Measurements from ENCODE around the gene SPATA9. TPM values are rescaled to one million over a fixed set of nuclear protein-coding genes. Genes with fewer than 3 reads are reported as not detected.
A peak's percentile ranks its signal among the peaks of the same experiment; 100 is the strongest.

The SPATA9 gene
- total RNA-seq, 1 experiment from 2014 or later, result 0.34 TPM

DNA sequence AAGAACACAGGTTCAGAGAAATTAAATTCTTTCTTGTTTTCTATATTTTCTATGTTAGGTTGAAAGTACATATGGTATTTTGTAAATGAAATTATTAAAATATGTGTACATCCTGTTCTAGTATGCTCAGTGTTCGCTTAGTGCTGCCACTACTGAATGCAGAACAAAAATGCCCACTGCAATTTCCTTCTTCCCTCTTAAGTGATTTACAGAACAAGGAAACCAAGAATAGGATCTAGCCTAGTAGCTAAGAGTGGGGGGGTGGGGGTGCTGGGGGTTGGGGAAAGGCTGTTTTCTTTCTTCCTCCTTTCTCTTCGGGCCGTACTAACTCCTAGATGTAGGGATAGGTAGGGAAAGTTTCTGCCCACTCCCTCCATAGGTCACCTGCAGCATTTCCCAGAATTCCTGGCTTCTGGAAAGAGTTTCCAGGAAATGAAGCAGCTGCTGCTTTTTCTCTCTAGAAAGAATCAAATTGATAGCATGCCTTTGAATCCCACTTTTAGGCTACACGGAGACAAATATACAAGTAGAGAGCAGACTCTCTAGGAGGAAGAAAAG lies 15.7 kb downstream of the SPATA9 start:
- H3K9me3 Mint-ChIP-seq (ENCODE audit: unreplicated experiment), result no peaks in the 10 kb centered on the region
- CTCF ChIA-PET, result no interaction called here

DNA sequence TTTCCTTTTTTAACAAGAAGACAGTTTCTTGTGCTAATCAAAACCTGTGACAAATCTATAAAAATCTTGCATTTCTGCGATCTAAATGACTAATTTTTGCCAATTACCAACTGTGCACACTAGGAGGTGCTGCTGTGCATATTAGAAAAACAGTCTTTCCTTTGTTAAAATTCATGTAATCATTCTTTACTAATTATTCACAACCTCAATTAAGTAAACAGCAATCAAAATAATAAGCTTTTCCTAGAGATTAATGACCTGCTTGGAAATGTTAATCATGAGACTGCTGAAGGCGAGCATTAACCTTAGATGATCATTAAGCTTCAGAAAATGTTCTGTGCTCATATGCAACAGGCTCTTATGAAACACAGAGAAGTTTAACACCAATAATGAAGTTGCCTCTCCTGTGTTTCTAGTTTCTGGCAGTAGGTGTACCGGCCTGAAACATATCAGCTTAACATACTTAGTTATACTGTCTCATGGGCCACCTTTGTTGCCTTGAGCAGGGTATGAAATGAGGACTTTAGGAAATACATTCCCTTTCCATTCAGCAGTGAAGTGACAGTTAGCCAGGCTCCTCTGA lies 18.5 kb downstream of the SPATA9 start:
- no peaks in the 10 kb centered on the region for H3K27me3 ChIP-seq (replicated peaks; ENCODE audit: control insufficient read depth, insufficient read depth, low read length)
- Mint-ChIP-seq H3K4me1 (ENCODE audit: low read depth, unreplicated experiment) (no peaks in the 10 kb centered on the region), H3K36me3 (ENCODE audit: insufficient read depth, unreplicated experiment) (no peaks in the 10 kb centered on the region), H3K27ac (ENCODE audit: unreplicated experiment) (no peak overlapping the region), H3K27me3 (ENCODE audit: insufficient read depth, unreplicated experiment) (no peaks in the 10 kb centered on the region), H3K4me3 (ENCODE audit: unreplicated experiment) (no peak overlapping the region), H3K9me3 (ENCODE audit: unreplicated experiment) (no peaks in the 10 kb centered on the region)
- no peak overlapping the region for H3K4me3 ChIP-seq (ENCODE audit: low read depth, low read length)
- TF ChIP-seq, protein P1, sequence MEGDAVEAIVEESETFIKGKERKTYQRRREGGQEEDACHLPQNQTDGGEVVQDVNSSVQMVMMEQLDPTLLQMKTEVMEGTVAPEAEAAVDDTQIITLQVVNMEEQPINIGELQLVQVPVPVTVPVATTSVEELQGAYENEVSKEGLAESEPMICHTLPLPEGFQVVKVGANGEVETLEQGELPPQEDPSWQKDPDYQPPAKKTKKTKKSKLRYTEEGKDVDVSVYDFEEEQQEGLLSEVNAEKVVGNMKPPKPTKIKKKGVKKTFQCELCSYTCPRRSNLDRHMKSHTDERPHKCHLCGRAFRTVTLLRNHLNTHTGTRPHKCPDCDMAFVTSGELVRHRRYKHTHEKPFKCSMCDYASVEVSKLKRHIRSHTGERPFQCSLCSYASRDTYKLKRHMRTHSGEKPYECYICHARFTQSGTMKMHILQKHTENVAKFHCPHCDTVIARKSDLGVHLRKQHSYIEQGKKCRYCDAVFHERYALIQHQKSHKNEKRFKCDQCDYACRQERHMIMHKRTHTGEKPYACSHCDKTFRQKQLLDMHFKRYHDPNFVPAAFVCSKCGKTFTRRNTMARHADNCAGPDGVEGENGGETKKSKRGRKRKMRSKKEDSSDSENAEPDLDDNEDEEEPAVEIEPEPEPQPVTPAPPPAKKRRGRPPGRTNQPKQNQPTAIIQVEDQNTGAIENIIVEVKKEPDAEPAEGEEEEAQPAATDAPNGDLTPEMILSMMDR (IDR thresholded peaks at IDR 0.05; ENCODE audit: insufficient read depth in 1 of 2, low read depth in 1 of 2, low read length in 1 of 2, severe bottlenecking in 1 of 2, unreplicated experiment in 1 of 2), result peak; percentile 78 to 81
- POLR2A ChIA-PET, result no interaction called here
- intact Hi-C loops (cut with micrococcal nuclease; ENCODE audit: unreplicated experiment), result loop anchor here (1.0 to 2.0 kb wide), 6 partner anchors 20 to 183 kb away; no protein-coding TSS in a partner anchor
- CTCF ChIA-PET, result interaction anchor here (0.6 to 1.1 kb wide), 6 partner anchors 18 to 170 kb away, joined by 3 to 6 read pairs (median 4); partner anchors contain the start of genes RFESD and RHOBTB3
- 0 out of 2 replicates have a peak, but pooled peaks cover 4% of the 10 kb centered on the region for H3K4me1 ChIP-seq
- peak in 1 of 2 experiments; percentile 23 for DNase-seq
- no peaks in the 10 kb centered on the region for H3K36me3 ChIP-seq (ENCODE audit: control insufficient read depth, insufficient read depth, low read length)
- BruUV-seq (replicated peaks), result no TSS peak
- no peaks in the 10 kb centered on the region; the same call in 1 of the 2 replicates for H3K9me3 ChIP-seq

More for the DNA sequence above, 15.7 kb downstream of the SPATA9 start:
- no peaks in the 10 kb centered on the region; the same call in 1 of the 2 replicates for H3K9me3 ChIP-seq
- TF ChIP-seq, protein P1 (IDR thresholded peaks at IDR 0.05; ENCODE audit: insufficient read depth in 1 of 2, low read depth in 1 of 2, low read length in 1 of 2, severe bottlenecking in 1 of 2, unreplicated experiment in 1 of 2), result no peak
- H3K4me3 Mint-ChIP-seq (ENCODE audit: unreplicated experiment), result no peak overlapping the region
- H3K27me3 ChIP-seq (replicated peaks; ENCODE audit: control insufficient read depth, insufficient read depth, low read length), result no peaks in the 10 kb centered on the region
- POLR2A ChIA-PET, result interaction anchor here (1.2 kb wide), 1 partner anchor 20 kb away, joined by 4 read pairs; the partner anchor contains the start of gene RFESD
- no TSS peak for BruUV-seq (replicated peaks)
- DNase-seq, result no peak
- H3K27ac Mint-ChIP-seq (ENCODE audit: unreplicated experiment), result no peak overlapping the region
- no peaks in the 10 kb centered on the region for H3K36me3 ChIP-seq (ENCODE audit: control insufficient read depth, insufficient read depth, low read length)
- H3K4me1 Mint-ChIP-seq (ENCODE audit: low read depth, unreplicated experiment), result peaks cover 14% of the 10 kb centered on the region
- intact Hi-C loops (cut with micrococcal nuclease; ENCODE audit: unreplicated experiment), result no loop called here
- peaks cover 26% of the 10 kb centered on the region for H3K4me1 ChIP-seq
- H3K4me3 ChIP-seq (ENCODE audit: low read depth, low read length), result no peak overlapping the region
- no peaks in the 10 kb centered on the region for H3K27me3 Mint-ChIP-seq (ENCODE audit: insufficient read depth, unreplicated experiment)
- H3K36me3 Mint-ChIP-seq (ENCODE audit: insufficient read depth, unreplicated experiment), result no peaks in the 10 kb centered on the region

DNA sequence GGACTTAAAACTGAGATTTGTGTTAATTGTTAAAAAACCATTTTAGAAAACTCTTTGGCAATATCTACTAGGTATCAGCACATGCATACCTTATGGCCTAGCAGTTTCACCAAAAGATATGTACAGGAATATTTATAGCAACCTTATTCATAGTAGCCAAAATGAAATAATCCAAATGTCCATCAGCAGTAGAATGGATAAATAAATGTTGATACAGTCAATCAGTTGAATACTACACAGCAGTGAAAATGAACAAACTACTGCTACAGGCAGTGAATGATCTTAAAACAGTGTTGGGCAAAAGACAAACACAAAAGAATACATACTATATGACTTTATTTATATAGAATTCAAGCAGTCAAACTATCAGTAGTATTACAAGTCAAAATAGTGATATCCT lies 19.8 kb downstream of the SPATA9 start:
- Mint-ChIP-seq H3K4me1 (ENCODE audit: low read depth, unreplicated experiment) (no peaks in the 10 kb centered on the region), H3K36me3 (ENCODE audit: insufficient read depth, unreplicated experiment) (no peaks in the 10 kb centered on the region), H3K27ac (ENCODE audit: unreplicated experiment) (no peak overlapping the region), H3K4me3 (ENCODE audit: unreplicated experiment) (no peak overlapping the region), H3K27me3 (ENCODE audit: insufficient read depth, unreplicated experiment) (no peaks in the 10 kb centered on the region), H3K9me3 (ENCODE audit: unreplicated experiment) (no peaks in the 10 kb centered on the region)
- ChIA-PET POLR2A (no interaction called here), CTCF (no interaction called here)
- no TSS peak for BruUV-seq (replicated peaks)
- H3K36me3 ChIP-seq (ENCODE audit: control insufficient read depth, insufficient read depth, low read length), result no peaks in the 10 kb centered on the region
- no peak overlapping the region for H3K4me3 ChIP-seq (ENCODE audit: low read depth, low read length)
- H3K9me3 ChIP-seq, result no peaks in the 10 kb centered on the region
- H3K27me3 ChIP-seq (replicated peaks; ENCODE audit: control insufficient read depth, insufficient read depth, low read length), result no peaks in the 10 kb centered on the region
- TF ChIP-seq, protein P1 (IDR thresholded peaks at IDR 0.05; ENCODE audit: insufficient read depth in 1 of 2, low read depth in 1 of 2, low read length in 1 of 2, severe bottlenecking in 1 of 2, unreplicated experiment in 1 of 2), result no peak
- intact Hi-C loops (cut with micrococcal nuclease; ENCODE audit: unreplicated experiment), result no loop called here
- DNase-seq, result no peak
- H3K4me1 ChIP-seq, result 0 out of 2 replicates have a peak, but pooled peaks cover 4% of the 10 kb centered on the region

Data from Caco-2 (cell line).